Measurements from ENCODE around the gene PFKP.

GRCh38 chr10:3095373-3096139, 28.2 kb downstream of the PFKP start:
- no peak for TF ChIP-seq CTCF (IDR thresholded peaks at IDR 0.05; ENCODE audit: insufficient read depth, low read depth, low read length)
- no peak for TF ChIP-seq EZH2 (IDR thresholded peaks at IDR 0.05; ENCODE audit: insufficient read depth, low read length)

Data from astrocyte (in vitro differentiated cells and primary cell).